B cell (primary cell): ENCODE measurements around the gene ARHGAP25.

Experiments
- EZH2 ChIP-seq: IDR thresholded peaks from 2 replicates; pipeline ENCODE4 v1.6.1; 2012; ENCODE audit warnings: borderline replicate concordance, low read depth, mild to moderate bottlenecking, moderate library complexity, low read length; ENCODE audit not compliant: insufficient read depth, poor library complexity, severe bottlenecking
- TF ChIP-seq, protein P1 (sequence below): fragments of 200-600 bp; IDR thresholded peaks from one replicate; pipeline ENCODE4 v1.8.0; 2022; ENCODE audit warnings: antibody characterized with exemption, mild to moderate bottlenecking

DNA sequence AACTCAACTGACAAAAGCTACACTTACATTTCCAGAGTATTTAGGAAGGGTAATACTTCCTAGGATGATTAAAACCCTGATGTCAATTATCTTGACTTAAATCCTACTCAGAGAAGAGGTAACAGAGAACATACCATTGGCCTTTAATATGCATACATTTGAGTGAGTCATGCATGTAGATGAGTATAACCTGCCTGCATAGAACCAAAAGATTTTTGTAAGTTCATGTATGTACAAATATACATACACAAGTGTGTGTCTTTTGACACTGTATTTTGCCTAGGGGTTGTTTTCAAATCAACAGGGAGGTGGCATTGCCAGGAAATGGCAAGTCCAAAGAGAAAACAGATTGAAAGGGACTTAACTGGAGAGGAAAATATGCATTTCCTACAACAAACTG lies 130.5 kb downstream of the ARHGAP25 start:
- TF ChIP-seq, protein P1, sequence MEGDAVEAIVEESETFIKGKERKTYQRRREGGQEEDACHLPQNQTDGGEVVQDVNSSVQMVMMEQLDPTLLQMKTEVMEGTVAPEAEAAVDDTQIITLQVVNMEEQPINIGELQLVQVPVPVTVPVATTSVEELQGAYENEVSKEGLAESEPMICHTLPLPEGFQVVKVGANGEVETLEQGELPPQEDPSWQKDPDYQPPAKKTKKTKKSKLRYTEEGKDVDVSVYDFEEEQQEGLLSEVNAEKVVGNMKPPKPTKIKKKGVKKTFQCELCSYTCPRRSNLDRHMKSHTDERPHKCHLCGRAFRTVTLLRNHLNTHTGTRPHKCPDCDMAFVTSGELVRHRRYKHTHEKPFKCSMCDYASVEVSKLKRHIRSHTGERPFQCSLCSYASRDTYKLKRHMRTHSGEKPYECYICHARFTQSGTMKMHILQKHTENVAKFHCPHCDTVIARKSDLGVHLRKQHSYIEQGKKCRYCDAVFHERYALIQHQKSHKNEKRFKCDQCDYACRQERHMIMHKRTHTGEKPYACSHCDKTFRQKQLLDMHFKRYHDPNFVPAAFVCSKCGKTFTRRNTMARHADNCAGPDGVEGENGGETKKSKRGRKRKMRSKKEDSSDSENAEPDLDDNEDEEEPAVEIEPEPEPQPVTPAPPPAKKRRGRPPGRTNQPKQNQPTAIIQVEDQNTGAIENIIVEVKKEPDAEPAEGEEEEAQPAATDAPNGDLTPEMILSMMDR, result no peak
- TF ChIP-seq EZH2, result no peak
